HepG2 (cell line): ENCODE measurements around the gene ZBTB2. TPM values are rescaled to one million over a fixed set of nuclear protein-coding genes. Genes with fewer than 3 reads are reported as not detected.

Experiments used
- HNRNPK ChIP-seq: fragments of 200-400 bp; formaldehyde crosslinking; IDR thresholded peaks from 2 replicates; pipeline ENCODE4 v1.6.1; 2018; ENCODE audit warnings: low read length, low read depth, moderate library complexity, mild to moderate bottlenecking; ENCODE audit not compliant: poor library complexity, severe bottlenecking
- KDM1A ChIP-seq: IDR thresholded peaks from 2 replicates; pipeline ENCODE4 v1.6.1; 2016; ENCODE audit warnings: missing compliant biosample characterization
- NFKB2 ChIP-seq: sonication (generic); formaldehyde crosslinking; IDR thresholded peaks from 2 replicates; pipeline ENCODE4 v1.4.0; 2020; ENCODE audit warnings: missing genetic modification reagents, borderline replicate concordance
- SIN3B ChIP-seq: fragments of 150-350 bp; IDR thresholded peaks from 2 replicates; pipeline ENCODE4 v1.6.1; 2014; ENCODE audit warnings: low read length
- TSC22D2 ChIP-seq: sonication (generic); formaldehyde crosslinking; IDR thresholded peaks from 2 replicates; pipeline ENCODE4 v1.5.1; 2020; ENCODE audit warnings: missing genetic modification reagents, mild to moderate bottlenecking, borderline replicate concordance
- ZBTB38 ChIP-seq: sonication (generic); formaldehyde crosslinking; IDR thresholded peaks from 2 replicates; pipeline ENCODE4 v1.5.1; 2020; ENCODE audit warnings: mild to moderate bottlenecking, missing genetic modification reagents
- ZNF101 ChIP-seq: sonication (generic); formaldehyde crosslinking; IDR thresholded peaks from 2 replicates; pipeline ENCODE4 v1.4.0; 2020; ENCODE audit warnings: mild to moderate bottlenecking, low read depth, missing genetic modification reagents, borderline replicate concordance
- ZNF430 ChIP-seq: sonication (generic); formaldehyde crosslinking; IDR thresholded peaks from 2 replicates; pipeline ENCODE4 v1.9.0; 2021; ENCODE audit warnings: mild to moderate bottlenecking, missing genetic modification reagents
- polyA plus RNA-seq, 8 experiments: library from polyadenylated mRNA; depleted of rRNA in 3 of 8; stranded (reverse) in 7 of 8; unstranded in 1 of 8; fragments of >200 nt; fragmentation: Illumina TruSeq in 4 of 8; extraction: Trizol in 4 of 8; gene quantifications; 2 replicates each; pipeline versions ENCODE4 v1.2.1 to v1.2.3, GENCODE V29; 2011 to 2016; ENCODE audit warnings: low read depth in 4 of 8, missing spikeins in 1 of 8, mixed read lengths in 1 of 8; ENCODE audit not compliant: insufficient read depth in 1 of 8
- total RNA-seq, 5 experiments: library from RNA; depleted of rRNA; stranded (reverse); fragments of >200 nt; fragmentation: Illumina TruSeq; extraction: Trizol; gene quantifications; 2 replicates each; pipeline ENCODE4 v1.2.3, GENCODE V29; 2016; ENCODE audit warnings: low read depth in 1 of 5
- TF ChIP-seq, protein P1 (sequence below): sonication (generic); formaldehyde crosslinking; IDR thresholded peaks from 2 replicates; pipeline ENCODE4 v1.5.0; 2020; ENCODE audit warnings: mild to moderate bottlenecking, missing genetic modification reagents, borderline replicate concordance
- TF ChIP-seq, protein P2 (sequence below): sonication (generic); formaldehyde crosslinking; IDR thresholded peaks from 2 replicates; pipeline ENCODE4 v1.4.0; 2020; ENCODE audit warnings: mild to moderate bottlenecking, missing genetic modification reagents
- TF ChIP-seq, protein P3 (sequence below): sonication (generic); formaldehyde crosslinking; IDR thresholded peaks from 2 replicates; pipeline ENCODE4 v1.4.0; 2020; ENCODE audit warnings: missing genetic modification reagents
- TF ChIP-seq, protein P4 (sequence below): sonication (generic); formaldehyde crosslinking; IDR thresholded peaks from 2 replicates; pipeline ENCODE4 v1.5.0; 2020; ENCODE audit warnings: mild to moderate bottlenecking, missing genetic modification reagents
- TF ChIP-seq, protein P5 (sequence below): sonication (generic); formaldehyde crosslinking; IDR thresholded peaks from 2 replicates; pipeline ENCODE4 v1.5.0; 2020; ENCODE audit warnings: missing genetic modification reagents

Gene ZBTB2
- total and polyA plus RNA-seq, 2 of the 13 experiments (the other 11 are each of a cell fraction or from before 2014, with no cell fraction given) = 15.4 to 22.8 TPM

DNA sequence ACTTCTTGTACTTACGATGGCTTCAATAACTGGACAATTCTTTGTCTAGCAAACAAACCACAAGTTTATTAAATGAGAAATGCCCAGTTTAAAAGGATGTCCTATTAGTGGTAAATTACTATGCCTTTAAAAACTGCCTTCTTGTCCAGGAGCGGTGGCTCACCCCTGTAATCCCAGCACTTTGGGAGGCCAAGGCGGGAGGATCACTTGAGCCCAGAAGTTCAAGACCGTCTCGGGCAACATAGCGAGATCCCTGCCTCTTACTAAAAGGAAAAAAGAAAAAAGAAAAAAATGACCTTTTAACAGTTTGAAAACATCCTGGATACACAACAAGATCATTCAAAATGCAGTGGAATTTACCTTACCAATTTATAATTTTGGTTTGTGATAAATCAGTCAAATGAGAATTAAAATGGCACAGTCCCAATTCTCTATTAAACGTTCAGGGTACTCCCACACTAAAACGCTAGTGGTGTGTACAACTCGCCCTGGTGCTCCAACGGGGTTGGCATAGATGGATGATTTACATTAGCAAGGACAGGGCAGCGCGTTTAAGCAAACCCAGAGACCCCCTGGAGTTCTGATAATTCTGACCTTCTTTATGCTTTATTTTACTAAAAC is 2.3 kb downstream of the ZBTB2 start (continued):
- TF ChIP-seq, protein P1, sequence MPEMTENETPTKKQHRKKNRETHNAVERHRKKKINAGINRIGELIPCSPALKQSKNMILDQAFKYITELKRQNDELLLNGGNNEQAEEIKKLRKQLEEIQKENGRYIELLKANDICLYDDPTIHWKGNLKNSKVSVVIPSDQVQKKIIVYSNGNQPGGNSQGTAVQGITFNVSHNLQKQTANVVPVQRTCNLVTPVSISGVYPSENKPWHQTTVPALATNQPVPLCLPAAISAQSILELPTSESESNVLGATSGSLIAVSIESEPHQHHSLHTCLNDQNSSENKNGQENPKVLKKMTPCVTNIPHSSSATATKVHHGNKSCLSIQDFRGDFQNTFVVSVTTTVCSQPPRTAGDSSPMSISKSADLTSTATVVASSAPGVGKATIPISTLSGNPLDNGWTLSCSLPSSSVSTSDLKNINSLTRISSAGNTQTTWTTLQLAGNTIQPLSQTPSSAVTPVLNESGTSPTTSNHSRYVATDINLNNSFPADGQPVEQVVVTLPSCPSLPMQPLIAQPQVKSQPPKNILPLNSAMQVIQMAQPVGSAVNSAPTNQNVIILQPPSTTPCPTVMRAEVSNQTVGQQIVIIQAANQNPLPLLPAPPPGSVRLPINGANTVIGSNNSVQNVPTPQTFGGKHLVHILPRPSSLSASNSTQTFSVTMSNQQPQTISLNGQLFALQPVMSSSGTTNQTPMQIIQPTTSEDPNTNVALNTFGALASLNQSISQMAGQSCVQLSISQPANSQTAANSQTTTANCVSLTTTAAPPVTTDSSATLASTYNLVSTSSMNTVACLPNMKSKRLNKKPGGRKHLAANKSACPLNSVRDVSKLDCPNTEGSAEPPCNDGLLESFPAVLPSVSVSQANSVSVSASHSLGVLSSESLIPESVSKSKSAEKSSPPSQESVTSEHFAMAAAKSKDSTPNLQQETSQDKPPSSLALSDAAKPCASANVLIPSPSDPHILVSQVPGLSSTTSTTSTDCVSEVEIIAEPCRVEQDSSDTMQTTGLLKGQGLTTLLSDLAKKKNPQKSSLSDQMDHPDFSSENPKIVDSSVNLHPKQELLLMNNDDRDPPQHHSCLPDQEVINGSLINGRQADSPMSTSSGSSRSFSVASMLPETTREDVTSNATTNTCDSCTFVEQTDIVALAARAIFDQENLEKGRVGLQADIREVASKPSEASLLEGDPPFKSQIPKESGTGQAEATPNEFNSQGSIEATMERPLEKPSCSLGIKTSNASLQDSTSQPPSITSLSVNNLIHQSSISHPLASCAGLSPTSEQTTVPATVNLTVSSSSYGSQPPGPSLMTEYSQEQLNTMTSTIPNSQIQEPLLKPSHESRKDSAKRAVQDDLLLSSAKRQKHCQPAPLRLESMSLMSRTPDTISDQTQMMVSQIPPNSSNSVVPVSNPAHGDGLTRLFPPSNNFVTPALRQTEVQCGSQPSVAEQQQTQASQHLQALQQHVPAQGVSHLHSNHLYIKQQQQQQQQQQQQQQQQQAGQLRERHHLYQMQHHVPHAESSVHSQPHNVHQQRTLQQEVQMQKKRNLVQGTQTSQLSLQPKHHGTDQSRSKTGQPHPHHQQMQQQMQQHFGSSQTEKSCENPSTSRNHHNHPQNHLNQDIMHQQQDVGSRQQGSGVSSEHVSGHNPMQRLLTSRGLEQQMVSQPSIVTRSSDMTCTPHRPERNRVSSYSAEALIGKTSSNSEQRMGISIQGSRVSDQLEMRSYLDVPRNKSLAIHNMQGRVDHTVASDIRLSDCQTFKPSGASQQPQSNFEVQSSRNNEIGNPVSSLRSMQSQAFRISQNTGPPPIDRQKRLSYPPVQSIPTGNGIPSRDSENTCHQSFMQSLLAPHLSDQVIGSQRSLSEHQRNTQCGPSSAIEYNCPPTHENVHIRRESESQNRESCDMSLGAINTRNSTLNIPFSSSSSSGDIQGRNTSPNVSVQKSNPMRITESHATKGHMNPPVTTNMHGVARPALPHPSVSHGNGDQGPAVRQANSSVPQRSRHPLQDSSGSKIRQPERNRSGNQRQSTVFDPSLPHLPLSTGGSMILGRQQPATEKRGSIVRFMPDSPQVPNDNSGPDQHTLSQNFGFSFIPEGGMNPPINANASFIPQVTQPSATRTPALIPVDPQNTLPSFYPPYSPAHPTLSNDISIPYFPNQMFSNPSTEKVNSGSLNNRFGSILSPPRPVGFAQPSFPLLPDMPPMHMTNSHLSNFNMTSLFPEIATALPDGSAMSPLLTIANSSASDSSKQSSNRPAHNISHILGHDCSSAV (CRISPR knock-in tag) = no peak
- TF ChIP-seq KDM1A (CRISPR knock-in tag) = no peak
- TF ChIP-seq, protein P2, sequence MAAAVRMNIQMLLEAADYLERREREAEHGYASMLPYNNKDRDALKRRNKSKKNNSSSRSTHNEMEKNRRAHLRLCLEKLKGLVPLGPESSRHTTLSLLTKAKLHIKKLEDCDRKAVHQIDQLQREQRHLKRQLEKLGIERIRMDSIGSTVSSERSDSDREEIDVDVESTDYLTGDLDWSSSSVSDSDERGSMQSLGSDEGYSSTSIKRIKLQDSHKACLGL (CRISPR knock-in tag) = no peak
- TF ChIP-seq TSC22D2 = no peak
- no peak for TF ChIP-seq SIN3B
- TF ChIP-seq HNRNPK = no peak
- TF ChIP-seq ZBTB38 (CRISPR knock-in tag) = peak; percentile 94
- TF ChIP-seq, protein P3, sequence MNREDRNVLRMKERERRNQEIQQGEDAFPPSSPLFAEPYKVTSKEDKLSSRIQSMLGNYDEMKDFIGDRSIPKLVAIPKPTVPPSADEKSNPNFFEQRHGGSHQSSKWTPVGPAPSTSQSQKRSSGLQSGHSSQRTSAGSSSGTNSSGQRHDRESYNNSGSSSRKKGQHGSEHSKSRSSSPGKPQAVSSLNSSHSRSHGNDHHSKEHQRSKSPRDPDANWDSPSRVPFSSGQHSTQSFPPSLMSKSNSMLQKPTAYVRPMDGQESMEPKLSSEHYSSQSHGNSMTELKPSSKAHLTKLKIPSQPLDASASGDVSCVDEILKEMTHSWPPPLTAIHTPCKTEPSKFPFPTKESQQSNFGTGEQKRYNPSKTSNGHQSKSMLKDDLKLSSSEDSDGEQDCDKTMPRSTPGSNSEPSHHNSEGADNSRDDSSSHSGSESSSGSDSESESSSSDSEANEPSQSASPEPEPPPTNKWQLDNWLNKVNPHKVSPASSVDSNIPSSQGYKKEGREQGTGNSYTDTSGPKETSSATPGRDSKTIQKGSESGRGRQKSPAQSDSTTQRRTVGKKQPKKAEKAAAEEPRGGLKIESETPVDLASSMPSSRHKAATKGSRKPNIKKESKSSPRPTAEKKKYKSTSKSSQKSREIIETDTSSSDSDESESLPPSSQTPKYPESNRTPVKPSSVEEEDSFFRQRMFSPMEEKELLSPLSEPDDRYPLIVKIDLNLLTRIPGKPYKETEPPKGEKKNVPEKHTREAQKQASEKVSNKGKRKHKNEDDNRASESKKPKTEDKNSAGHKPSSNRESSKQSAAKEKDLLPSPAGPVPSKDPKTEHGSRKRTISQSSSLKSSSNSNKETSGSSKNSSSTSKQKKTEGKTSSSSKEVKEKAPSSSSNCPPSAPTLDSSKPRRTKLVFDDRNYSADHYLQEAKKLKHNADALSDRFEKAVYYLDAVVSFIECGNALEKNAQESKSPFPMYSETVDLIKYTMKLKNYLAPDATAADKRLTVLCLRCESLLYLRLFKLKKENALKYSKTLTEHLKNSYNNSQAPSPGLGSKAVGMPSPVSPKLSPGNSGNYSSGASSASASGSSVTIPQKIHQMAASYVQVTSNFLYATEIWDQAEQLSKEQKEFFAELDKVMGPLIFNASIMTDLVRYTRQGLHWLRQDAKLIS = no peak
- TF ChIP-seq ZNF430 (CRISPR knock-in tag) = no peak
- no peak for TF ChIP-seq NFKB2 (CRISPR knock-in tag)
- TF ChIP-seq, protein P4, sequence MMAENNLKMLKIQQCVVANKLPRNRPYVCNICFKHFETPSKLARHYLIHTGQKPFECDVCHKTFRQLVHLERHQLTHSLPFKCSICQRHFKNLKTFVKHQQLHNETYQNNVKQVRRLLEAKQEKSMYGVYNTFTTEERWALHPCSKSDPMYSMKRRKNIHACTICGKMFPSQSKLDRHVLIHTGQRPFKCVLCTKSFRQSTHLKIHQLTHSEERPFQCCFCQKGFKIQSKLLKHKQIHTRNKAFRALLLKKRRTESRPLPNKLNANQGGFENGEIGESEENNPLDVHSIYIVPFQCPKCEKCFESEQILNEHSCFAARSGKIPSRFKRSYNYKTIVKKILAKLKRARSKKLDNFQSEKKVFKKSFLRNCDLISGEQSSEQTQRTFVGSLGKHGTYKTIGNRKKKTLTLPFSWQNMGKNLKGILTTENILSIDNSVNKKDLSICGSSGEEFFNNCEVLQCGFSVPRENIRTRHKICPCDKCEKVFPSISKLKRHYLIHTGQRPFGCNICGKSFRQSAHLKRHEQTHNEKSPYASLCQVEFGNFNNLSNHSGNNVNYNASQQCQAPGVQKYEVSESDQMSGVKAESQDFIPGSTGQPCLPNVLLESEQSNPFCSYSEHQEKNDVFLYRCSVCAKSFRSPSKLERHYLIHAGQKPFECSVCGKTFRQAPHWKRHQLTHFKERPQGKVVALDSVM = peak; percentile 54; the same call in 1 of the 2 replicates
- TF ChIP-seq, protein P5, sequence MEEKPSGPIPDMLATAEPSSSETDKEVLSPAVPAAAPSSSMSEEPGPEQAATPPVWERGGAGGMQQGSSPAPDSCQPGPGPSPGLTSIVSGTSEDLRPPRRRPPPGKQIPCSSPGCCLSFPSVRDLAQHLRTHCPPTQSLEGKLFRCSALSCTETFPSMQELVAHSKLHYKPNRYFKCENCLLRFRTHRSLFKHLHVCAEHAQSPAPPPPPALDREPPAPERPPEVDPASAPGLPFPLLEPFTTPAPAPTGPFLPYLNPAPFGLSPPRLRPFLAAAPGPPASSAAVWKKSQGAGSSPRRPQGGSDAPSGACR (CRISPR knock-in tag) = 0 out of 2 replicates have a peak, but pooled peaks have one; percentile 6
- no peak for TF ChIP-seq ZNF101 (CRISPR knock-in tag)
